ENCODE measurements around the gene GAA. TPM values are rescaled to one million over a fixed set of nuclear protein-coding genes. Genes with fewer than 3 reads are reported as not detected.
A peak's percentile ranks its signal among the peaks of the same experiment; 100 is the strongest.

Gene GAA
- total and polyA plus RNA-seq, 11 donors: 27.5 to 109 (median 46.0) TPM

GRCh38 chr17:80133626-80133970 lies 32.2 kb downstream of the GAA start:
- H3K36me3 ChIP-seq: peaks cover 6 to 61% (median 55%) of the 10 kb centered on the region in 9 donors
- 94 to 96% (median 95%) methylated on average over 6 of the region's 6 CpGs for WGBS, 4 donors
- ATAC-seq (no peak), DNase-seq (no peak)
- TF ChIP-seq POLR2A (IDR thresholded peaks at IDR 0.05) (no peak), CTCF (IDR thresholded peaks at IDR 0.05) (no peak)
- no peak overlapping the region for H3K27ac ChIP-seq
- H3K4me3 ChIP-seq: no peak overlapping the region
- no peaks in the 10 kb centered on the region for H3K27me3 ChIP-seq
- no peaks in the 10 kb centered on the region for H3K4me1 ChIP-seq
- intact Hi-C loops (cut with DNase I): no loop called here
- H3K9me3 ChIP-seq: no peaks in the 10 kb centered on the region

- no peak overlapping the region for H3K27ac ChIP-seq
- no peaks in the 10 kb centered on the region for H3K9me3 ChIP-seq
- intact Hi-C loops (cut with DNase I): no loop called here
- no peaks in the 10 kb centered on the region for H3K4me1 ChIP-seq
- H3K4me3 ChIP-seq: no peak overlapping the region
- TF ChIP-seq CTCF (IDR thresholded peaks at IDR 0.05): no peak
- no peak for TF ChIP-seq POLR2A (IDR thresholded peaks at IDR 0.05)
- peaks cover 6 to 96% (median 90%) of the 10 kb centered on the region in 9 donors for H3K36me3 ChIP-seq
- no peak for ATAC-seq
- H3K27me3 ChIP-seq: no peaks in the 10 kb centered on the region
- 95 to 99% (median 96%) methylated on average over 9 of the region's 9 CpGs for WGBS, 4 donors
- no peak for DNase-seq
Observed at GRCh38 chr17:80137131-80137530, 35.8 kb downstream of the GAA start.

GRCh38 chr17:80138856-80139426 lies 37.6 kb downstream of the GAA start:
- intact Hi-C loops (cut with DNase I): no loop called here
- TF ChIP-seq POLR2A (IDR thresholded peaks at IDR 0.05) (no peak), CTCF (IDR thresholded peaks at IDR 0.05) (no peak)
- no peak overlapping the region for H3K27ac ChIP-seq
- WGBS, 4 donors: 91 to 93% (median 91%) methylated on average over 15 to 18 of the region's 18 CpGs
- peaks cover 0 to 3% (median 0%) of the 10 kb centered on the region in 12 donors for H3K4me1 ChIP-seq
- DNase-seq (no peak), ATAC-seq (peak in 1 of 4 donors; percentile 27)
- no peaks in the 10 kb centered on the region for H3K9me3 ChIP-seq
- no peak overlapping the region for H3K4me3 ChIP-seq
- H3K27me3 ChIP-seq: no peaks in the 10 kb centered on the region
- H3K36me3 ChIP-seq: peaks cover 6 to 100% (median 100%) of the 10 kb centered on the region in 9 donors

- 92 to 95% (median 94%) methylated on average over 7 of the region's 7 CpGs for WGBS, 4 donors
- ATAC-seq: no peak
- no peak for TF ChIP-seq CTCF (IDR thresholded peaks at IDR 0.05)
- no peak for TF ChIP-seq POLR2A (IDR thresholded peaks at IDR 0.05)
- intact Hi-C loops (cut with DNase I): loop anchor here in 4 of 10 donors (10.0 kb wide), 3 partner anchors 53 to 223 kb away; partner anchors contain the start of gene RNF213 (in 3 of the 4)
- Histone ChIP-seq H3K4me1 (peaks cover 0 to 25% (median 16%) of the 10 kb centered on the region in 12 donors), H3K27ac (no peak overlapping the region), H3K4me3 (no peak overlapping the region), H3K27me3 (no peaks in the 10 kb centered on the region), H3K9me3 (no peaks in the 10 kb centered on the region), H3K36me3 (peaks cover 6 to 84% (median 75%) of the 10 kb centered on the region in 9 donors)
- DNase-seq: no peak
Observed at GRCh38 chr17:80141463-80142165, 40.2 kb downstream of the GAA start.
